Stomach smooth muscle (tissue), 2 donors: ENCODE results near the gene UBXN6.

Experiments used
- H3K27ac ChIP-seq: one replicate; pipeline ENCODE4 v1.7.0; 2013; ENCODE audit warnings: mild to moderate bottlenecking, low read length, inconsistent platforms
- H3K27me3 ChIP-seq, 2 donors: one replicate each; pipeline ENCODE4 v1.7.0; 2013; ENCODE audit warnings: low read length in 2 of 2; ENCODE audit not compliant: insufficient read depth in 2 of 2, control insufficient read depth in 1 of 2
- H3K36me3 ChIP-seq, 2 donors: one replicate each; pipeline ENCODE4 v1.7.0; 2013; ENCODE audit warnings: low read length in 2 of 2; ENCODE audit not compliant: control insufficient read depth in 2 of 2, insufficient read depth in 2 of 2
- H3K4me1 ChIP-seq: one replicate; pipeline ENCODE4 v1.7.0; 2013; ENCODE audit warnings: low read length; ENCODE audit not compliant: control insufficient read depth, insufficient read depth
- H3K4me3 ChIP-seq, 2 donors: one replicate each; pipeline ENCODE4 v1.7.0; 2013; ENCODE audit warnings: low read length in 2 of 2
- H3K9ac ChIP-seq, 2 donors: one replicate each; pipeline ENCODE4 v1.7.0; 2013; ENCODE audit warnings: low read length in 2 of 2, mild to moderate bottlenecking in 1 of 2
- H3K9me3 ChIP-seq, 2 donors: one replicate each; pipeline ENCODE4 v1.7.0; 2013; ENCODE audit warnings: low read length in 2 of 2; ENCODE audit not compliant: control insufficient read depth in 2 of 2
- donor health status: healthy.
- donor health status: Pancreatic carcinoma.

The UBXN6 gene

GRCh38 chr19:4457654-4458395 is at the start of gene UBXN6:
TSS of gene UBXN6 (minus strand) at chr19:4457794. CDS start at chr19:4457697, 97 bp downstream.
- Histone ChIP-seq H3K27me3 (no peaks in the 10 kb centered on the region), H3K36me3 (peaks cover 8 to 11% of the 10 kb centered on the region in 2 donors), H3K4me1 (peaks cover 26% of the 10 kb centered on the region), H3K9me3 (no peaks in the 10 kb centered on the region), H3K27ac (peak within 1 kb of the TSS; percentile 77), H3K4me3 (peak within 1 kb of the TSS; percentile 84 to 90), H3K9ac (peak within 1 kb of the TSS; percentile 77 to 80)

- Histone ChIP-seq H3K4me1 (peaks cover 58% of the 10 kb centered on the region), H3K27me3 (no peaks in the 10 kb centered on the region), H3K36me3 (peaks cover 29 to 59% of the 10 kb centered on the region in 2 donors), H3K27ac (peak overlapping the region; percentile 46), H3K9ac (no peak overlapping the region), H3K4me3 (no peak overlapping the region), H3K9me3 (no peaks in the 10 kb centered on the region)
These were observed 49.5 kb upstream of the UBXN6 start for GRCh38 chr19:4507150-4507452.

- Histone ChIP-seq H3K27ac (peak overlapping the region; percentile 55), H3K4me1 (peaks cover 62% of the 10 kb centered on the region), H3K4me3 (no peak overlapping the region), H3K27me3 (no peaks in the 10 kb centered on the region), H3K9ac (no peak overlapping the region), H3K36me3 (peaks cover 29 to 54% of the 10 kb centered on the region in 2 donors), H3K9me3 (no peaks in the 10 kb centered on the region)
These were observed 49.0 kb upstream of the UBXN6 start for GRCh38 chr19:4506449-4507149.

GRCh38 chr19:4505570-4506448 is 48.2 kb upstream of the UBXN6 start:
- H3K27ac ChIP-seq = peak overlapping the region; percentile 18
- peaks cover 62% of the 10 kb centered on the region for H3K4me1 ChIP-seq
- H3K9ac ChIP-seq = no peak overlapping the region
- no peak overlapping the region for H3K4me3 ChIP-seq
- peaks cover 29 to 51% of the 10 kb centered on the region in 2 donors for H3K36me3 ChIP-seq
- H3K27me3 ChIP-seq = no peaks in the 10 kb centered on the region
- H3K9me3 ChIP-seq = no peaks in the 10 kb centered on the region

- Histone ChIP-seq H3K36me3 (peaks cover 29 to 47% of the 10 kb centered on the region in 2 donors), H3K9ac (no peak overlapping the region), H3K27me3 (no peaks in the 10 kb centered on the region), H3K27ac (peak overlapping the region; percentile 18), H3K4me3 (no peak overlapping the region), H3K9me3 (no peaks in the 10 kb centered on the region), H3K4me1 (peaks cover 56% of the 10 kb centered on the region)
These were observed 47.4 kb upstream of the UBXN6 start for GRCh38 chr19:4504891-4505569.

- H3K36me3 ChIP-seq = peaks cover 29 to 49% of the 10 kb centered on the region in 2 donors
- H3K27me3 ChIP-seq = no peaks in the 10 kb centered on the region
- H3K4me1 ChIP-seq = peaks cover 56% of the 10 kb centered on the region
- H3K27ac ChIP-seq = peak overlapping the region; percentile 18
- H3K9me3 ChIP-seq = no peaks in the 10 kb centered on the region
- no peak overlapping the region for H3K9ac ChIP-seq
- H3K4me3 ChIP-seq = no peak overlapping the region
These were observed 46.7 kb upstream of the UBXN6 start for GRCh38 chr19:4504297-4504701.

- Histone ChIP-seq H3K9ac (no peak overlapping the region), H3K9me3 (no peaks in the 10 kb centered on the region), H3K36me3 (peaks cover 29 to 50% of the 10 kb centered on the region in 2 donors), H3K4me1 (peaks cover 56% of the 10 kb centered on the region), H3K27ac (peak overlapping the region; percentile 53), H3K27me3 (no peaks in the 10 kb centered on the region), H3K4me3 (no peak overlapping the region)
These were observed 46.2 kb upstream of the UBXN6 start for GRCh38 chr19:4503825-4504170.

- Histone ChIP-seq H3K27ac (peak overlapping the region; percentile 53), H3K9me3 (no peaks in the 10 kb centered on the region), H3K4me1 (peaks cover 51% of the 10 kb centered on the region), H3K9ac (no peak overlapping the region), H3K27me3 (no peaks in the 10 kb centered on the region), H3K36me3 (peaks cover 29 to 47% of the 10 kb centered on the region in 2 donors), H3K4me3 (no peak overlapping the region)
These were observed 45.7 kb upstream of the UBXN6 start for GRCh38 chr19:4503132-4503824.

- Histone ChIP-seq H3K4me3 (no peak overlapping the region), H3K27ac (peak overlapping the region; percentile 53), H3K36me3 (peaks cover 26 to 51% of the 10 kb centered on the region in 2 donors), H3K27me3 (no peaks in the 10 kb centered on the region), H3K9ac (no peak overlapping the region), H3K4me1 (peaks cover 43% of the 10 kb centered on the region), H3K9me3 (no peaks in the 10 kb centered on the region)
These were observed 44.9 kb upstream of the UBXN6 start for GRCh38 chr19:4502282-4503131.
